Activated CD4-positive, alpha-beta T cell treated with anti-CD3 and anti-CD28 coated beads, Interleukin-2, amount 50 U/mL, for 16 hours (primary cell): Measurements from ENCODE around the gene PCSK9.
A peak's percentile ranks its signal among the peaks of the same experiment; 100 is the strongest.
"Not testable (repeated sequence)": the region's sequence is repeated elsewhere in the genome, so short reads cannot be mapped to it uniquely, and the experiment has no call there.

ENCODE experiments used
- DNase-seq: peaks from one replicate; pipeline ENCODE4 v3.0.0-alpha.2; 2020

PCSK9 gene

GRCh38 chr1:55010194-55010886 is 29.0 kb upstream of the PCSK9 start:
- DNase-seq, result no peak

GRCh38 chr1:55010887-55011217 is 28.5 kb upstream of the PCSK9 start:
- DNase-seq, result no peak

- no peak for DNase-seq
Measured at GRCh38 chr1:55012661-55013060, 26.7 kb upstream of the PCSK9 start.

GRCh38 chr1:55015123-55015522 is 24.2 kb upstream of the PCSK9 start:
- no peak for DNase-seq

- no peak for DNase-seq
Measured at GRCh38 chr1:55015731-55016620, 23.4 kb upstream of the PCSK9 start.

GRCh38 chr1:55018395-55018794 is 21.0 kb upstream of the PCSK9 start:
- no peak for DNase-seq

- peak; percentile 78 for DNase-seq
Measured at GRCh38 chr1:55021942-55022546, 17.3 kb upstream of the PCSK9 start.

GRCh38 chr1:55024163-55024562 is 15.2 kb upstream of the PCSK9 start:
- not testable (repeated sequence) for DNase-seq

GRCh38 chr1:55026682-55027081 is 12.7 kb upstream of the PCSK9 start:
- not testable (repeated sequence) for DNase-seq

GRCh38 chr1:55031098-55031497 is 8.2 kb upstream of the PCSK9 start:
- DNase-seq, result not testable (repeated sequence)

GRCh38 chr1:55033265-55033614 is 6.1 kb upstream of the PCSK9 start:
- no peak for DNase-seq

GRCh38 chr1:55034476-55035133 is 4.7 kb upstream of the PCSK9 start:
- no peak for DNase-seq

GRCh38 chr1:55035904-55036303 is 3.4 kb upstream of the PCSK9 start:
- DNase-seq, result no peak

GRCh38 chr1:55037733-55038551 is 1.4 kb upstream of the PCSK9 start:
- no peak for DNase-seq

GRCh38 chr1:55038552-55038838 is 853 bp upstream of the PCSK9 start:
- DNase-seq, result no peak

- no peak for DNase-seq
Measured at GRCh38 chr1:55038974-55039341, 390 bp upstream of the PCSK9 start.

- DNase-seq, result no peak
Measured at GRCh38 chr1:55040083-55040932, 960 bp downstream of the PCSK9 start.

- no peak for DNase-seq
Measured at GRCh38 chr1:55040933-55041494, 1.7 kb downstream of the PCSK9 start.

- DNase-seq, result no peak
Measured at GRCh38 chr1:55041613-55042012, 2.3 kb downstream of the PCSK9 start.

- DNase-seq, result no peak
Measured at GRCh38 chr1:55043011-55043410, 3.7 kb downstream of the PCSK9 start.

GRCh38 chr1:55043726-55044125 is 4.4 kb downstream of the PCSK9 start:
- DNase-seq, result no peak
